Measurements from ENCODE around the gene CST8.

CST8 gene

GRCh38 chr20:23515250-23515939 lies 24.5 kb downstream of the CST8 start:
- TF ChIP-seq CREB5 (CRISPR knock-in tag; IDR thresholded peaks at IDR 0.05; ENCODE audit: low read depth), result no peak
- TF ChIP-seq SNAI2 (CRISPR knock-in tag; IDR thresholded peaks at IDR 0.05), result no peak
- no peak for TF ChIP-seq GLIS3 (CRISPR knock-in tag; IDR thresholded peaks at IDR 0.05)
- no peak for TF ChIP-seq CSDC2 (CRISPR knock-in tag; IDR thresholded peaks at IDR 0.05)
- no peak for TF ChIP-seq RARB (CRISPR knock-in tag; IDR thresholded peaks at IDR 0.05)
- no peak for TF ChIP-seq TCF4 (CRISPR knock-in tag; IDR thresholded peaks at IDR 0.05; ENCODE audit: borderline replicate concordance)
- TF ChIP-seq ZNF70 (CRISPR knock-in tag; IDR thresholded peaks at IDR 0.05), result no peak
- TF ChIP-seq ZFP30 (CRISPR knock-in tag; IDR thresholded peaks at IDR 0.05), result no peak
- TF ChIP-seq, protein P1, sequence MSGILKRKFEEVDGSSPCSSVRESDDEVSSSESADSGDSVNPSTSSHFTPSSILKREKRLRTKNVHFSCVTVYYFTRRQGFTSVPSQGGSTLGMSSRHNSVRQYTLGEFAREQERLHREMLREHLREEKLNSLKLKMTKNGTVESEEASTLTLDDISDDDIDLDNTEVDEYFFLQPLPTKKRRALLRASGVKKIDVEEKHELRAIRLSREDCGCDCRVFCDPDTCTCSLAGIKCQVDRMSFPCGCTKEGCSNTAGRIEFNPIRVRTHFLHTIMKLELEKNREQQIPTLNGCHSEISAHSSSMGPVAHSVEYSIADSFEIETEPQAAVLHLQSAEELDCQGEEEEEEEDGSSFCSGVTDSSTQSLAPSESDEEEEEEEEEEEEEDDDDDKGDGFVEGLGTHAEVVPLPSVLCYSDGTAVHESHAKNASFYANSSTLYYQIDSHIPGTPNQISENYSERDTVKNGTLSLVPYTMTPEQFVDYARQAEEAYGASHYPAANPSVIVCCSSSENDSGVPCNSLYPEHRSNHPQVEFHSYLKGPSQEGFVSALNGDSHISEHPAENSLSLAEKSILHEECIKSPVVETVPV (CRISPR knock-in tag; IDR thresholded peaks at IDR 0.05), result no peak
- TF ChIP-seq OSR1 (CRISPR knock-in tag; IDR thresholded peaks at IDR 0.05), result no peak
- TF ChIP-seq BACH2 (CRISPR knock-in tag; IDR thresholded peaks at IDR 0.05; ENCODE audit: borderline replicate concordance), result no peak
- TF ChIP-seq TSHZ2 (CRISPR knock-in tag; IDR thresholded peaks at IDR 0.05), result no peak
- no peak for TF ChIP-seq ESRRG (CRISPR knock-in tag; IDR thresholded peaks at IDR 0.05)
- no peak for TF ChIP-seq ZNF565 (CRISPR knock-in tag; conservative IDR thresholded peaks at IDR 0.05; ENCODE audit: low read depth)
- no peak for TF ChIP-seq ZNF8 (CRISPR knock-in tag; IDR thresholded peaks at IDR 0.05)
- TF ChIP-seq ZC3H10 (CRISPR knock-in tag; IDR thresholded peaks at IDR 0.05), result no peak
- no peak for TF ChIP-seq TOX (CRISPR knock-in tag; IDR thresholded peaks at IDR 0.05; ENCODE audit: borderline replicate concordance)
- TF ChIP-seq PPARA (CRISPR knock-in tag; IDR thresholded peaks at IDR 0.05; ENCODE audit: borderline replicate concordance), result no peak
- TF ChIP-seq, protein P2, sequence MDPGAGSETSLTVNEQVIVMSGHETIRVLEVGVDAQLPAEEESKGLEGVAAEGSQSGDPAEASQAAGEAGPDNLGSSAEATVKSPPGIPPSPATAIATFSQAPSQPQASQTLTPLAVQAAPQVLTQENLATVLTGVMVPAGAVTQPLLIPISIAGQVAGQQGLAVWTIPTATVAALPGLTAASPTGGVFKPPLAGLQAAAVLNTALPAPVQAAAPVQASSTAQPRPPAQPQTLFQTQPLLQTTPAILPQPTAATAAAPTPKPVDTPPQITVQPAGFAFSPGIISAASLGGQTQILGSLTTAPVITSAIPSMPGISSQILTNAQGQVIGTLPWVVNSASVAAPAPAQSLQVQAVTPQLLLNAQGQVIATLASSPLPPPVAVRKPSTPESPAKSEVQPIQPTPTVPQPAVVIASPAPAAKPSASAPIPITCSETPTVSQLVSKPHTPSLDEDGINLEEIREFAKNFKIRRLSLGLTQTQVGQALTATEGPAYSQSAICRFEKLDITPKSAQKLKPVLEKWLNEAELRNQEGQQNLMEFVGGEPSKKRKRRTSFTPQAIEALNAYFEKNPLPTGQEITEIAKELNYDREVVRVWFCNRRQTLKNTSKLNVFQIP (CRISPR knock-in tag; IDR thresholded peaks at IDR 0.05; ENCODE audit: borderline replicate concordance, low read depth), result no peak
- no peak for TF ChIP-seq PATZ1 (CRISPR knock-in tag; IDR thresholded peaks at IDR 0.05; ENCODE audit: borderline replicate concordance)
- ATAC-seq, result no peak

- ATAC-seq, result no peak
Observed at GRCh38 chr20:23517719-23518118, 26.8 kb downstream of the CST8 start.

More at GRCh38 chr20:23517719-23518118, 26.8 kb downstream of the CST8 start:
- TF ChIP-seq TOX (CRISPR knock-in tag; IDR thresholded peaks at IDR 0.05; ENCODE audit: borderline replicate concordance), result no peak
- no peak for TF ChIP-seq CREB5 (CRISPR knock-in tag; IDR thresholded peaks at IDR 0.05; ENCODE audit: low read depth)
- TF ChIP-seq CSDC2 (CRISPR knock-in tag; IDR thresholded peaks at IDR 0.05), result no peak

All from SK-N-SH treated with all-trans-retinoic acid at 6 μM for 48 hours (cell line).